GM12873 (cell line): ENCODE data around the gene GOLGA2.

ENCODE experiments used
- TF ChIP-seq, protein P1 (sequence below): IDR thresholded peaks from 2 replicates; pipeline ENCODE4 v1.5.1; 2012; ENCODE audit warnings: low read depth, mild to moderate bottlenecking, moderate library complexity, low read length, control low read depth; ENCODE audit not compliant: insufficient read depth; ENCODE audit errors: missing control alignments

Gene GOLGA2

DNA sequence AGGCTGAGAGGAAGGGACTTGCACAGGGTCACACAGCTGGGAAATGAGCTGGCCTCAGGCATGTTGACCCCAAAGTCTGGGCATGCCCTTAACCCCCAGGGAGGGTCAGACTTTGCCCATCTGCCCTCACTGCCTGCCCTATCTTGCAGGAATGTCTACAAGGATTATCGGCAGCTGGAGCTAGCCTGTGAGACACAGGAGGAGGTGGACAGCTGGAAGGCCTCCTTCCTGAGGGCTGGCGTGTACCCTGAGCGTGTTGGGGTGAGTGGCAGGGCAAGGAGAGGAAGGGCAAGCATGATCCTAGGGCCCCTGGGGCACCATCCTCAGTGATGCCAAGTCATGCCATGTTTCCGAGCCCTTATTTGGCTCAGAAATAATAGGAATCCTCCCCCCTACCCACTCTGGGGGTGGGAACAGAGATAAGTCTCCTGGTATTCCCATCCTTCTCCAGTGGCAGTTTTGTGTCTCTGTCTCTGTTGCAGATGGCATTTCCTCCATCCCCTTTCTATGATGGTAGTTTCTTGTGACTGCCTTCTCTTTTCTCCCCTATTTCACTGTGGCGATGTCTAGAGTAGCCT, 28.5 kb downstream of the GOLGA2 start:
- TF ChIP-seq, protein P1, sequence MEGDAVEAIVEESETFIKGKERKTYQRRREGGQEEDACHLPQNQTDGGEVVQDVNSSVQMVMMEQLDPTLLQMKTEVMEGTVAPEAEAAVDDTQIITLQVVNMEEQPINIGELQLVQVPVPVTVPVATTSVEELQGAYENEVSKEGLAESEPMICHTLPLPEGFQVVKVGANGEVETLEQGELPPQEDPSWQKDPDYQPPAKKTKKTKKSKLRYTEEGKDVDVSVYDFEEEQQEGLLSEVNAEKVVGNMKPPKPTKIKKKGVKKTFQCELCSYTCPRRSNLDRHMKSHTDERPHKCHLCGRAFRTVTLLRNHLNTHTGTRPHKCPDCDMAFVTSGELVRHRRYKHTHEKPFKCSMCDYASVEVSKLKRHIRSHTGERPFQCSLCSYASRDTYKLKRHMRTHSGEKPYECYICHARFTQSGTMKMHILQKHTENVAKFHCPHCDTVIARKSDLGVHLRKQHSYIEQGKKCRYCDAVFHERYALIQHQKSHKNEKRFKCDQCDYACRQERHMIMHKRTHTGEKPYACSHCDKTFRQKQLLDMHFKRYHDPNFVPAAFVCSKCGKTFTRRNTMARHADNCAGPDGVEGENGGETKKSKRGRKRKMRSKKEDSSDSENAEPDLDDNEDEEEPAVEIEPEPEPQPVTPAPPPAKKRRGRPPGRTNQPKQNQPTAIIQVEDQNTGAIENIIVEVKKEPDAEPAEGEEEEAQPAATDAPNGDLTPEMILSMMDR = no peak

DNA sequence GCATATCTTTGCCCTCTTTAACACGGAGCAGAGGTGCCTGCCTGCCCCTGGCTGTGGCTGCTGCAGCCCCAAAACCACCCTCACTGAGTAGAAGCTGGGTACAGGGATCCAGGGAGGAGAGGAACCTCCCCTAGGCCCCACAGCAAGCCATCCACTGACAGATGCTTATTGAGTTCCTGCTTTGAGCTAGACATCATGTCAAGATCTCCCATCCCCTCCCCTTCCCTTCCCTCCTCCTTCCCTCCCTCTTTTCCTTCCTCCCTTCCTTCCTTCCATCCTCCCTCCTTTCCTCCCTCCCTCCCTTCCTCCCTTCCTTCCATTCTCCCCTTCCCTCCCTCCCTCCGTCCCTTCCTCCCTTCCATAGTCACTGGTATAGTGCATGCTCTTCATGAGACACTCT, 29.3 kb downstream of the GOLGA2 start:
- TF ChIP-seq, protein P1 = no peak

DNA sequence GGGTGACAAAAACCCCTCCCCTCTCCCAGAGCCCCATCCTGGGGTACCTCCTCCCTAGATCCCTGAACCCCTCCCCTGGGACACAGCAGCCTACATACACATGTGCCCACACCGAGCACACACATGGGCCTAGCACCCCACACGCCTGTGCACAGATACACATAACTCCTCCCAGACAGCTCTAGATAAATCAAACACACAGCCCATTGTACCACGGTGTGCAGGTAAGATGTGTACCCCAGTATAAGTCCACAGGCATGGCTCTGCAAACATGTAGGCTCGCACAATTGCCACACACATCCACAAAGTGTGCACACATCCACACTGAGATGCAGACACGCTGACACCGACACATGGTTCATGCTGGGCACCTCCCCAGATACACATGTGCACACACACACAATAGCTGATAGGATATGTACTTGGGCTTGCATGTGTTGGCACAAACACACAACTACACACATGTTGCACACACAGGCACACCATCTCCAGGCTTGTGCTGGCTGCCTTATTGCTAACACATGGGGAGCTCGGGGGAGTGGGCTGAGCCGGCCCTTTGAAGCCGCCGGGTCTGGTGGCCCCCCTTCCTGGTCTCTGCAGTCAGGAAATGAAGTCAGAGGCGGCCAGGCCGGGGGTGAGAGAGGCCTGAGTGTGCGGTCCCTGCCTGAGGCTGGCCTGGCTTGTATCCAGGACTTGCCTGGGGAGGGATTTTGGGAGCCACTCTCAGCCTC, 30.2 kb downstream of the GOLGA2 start:
- TF ChIP-seq, protein P1 = no peak

DNA sequence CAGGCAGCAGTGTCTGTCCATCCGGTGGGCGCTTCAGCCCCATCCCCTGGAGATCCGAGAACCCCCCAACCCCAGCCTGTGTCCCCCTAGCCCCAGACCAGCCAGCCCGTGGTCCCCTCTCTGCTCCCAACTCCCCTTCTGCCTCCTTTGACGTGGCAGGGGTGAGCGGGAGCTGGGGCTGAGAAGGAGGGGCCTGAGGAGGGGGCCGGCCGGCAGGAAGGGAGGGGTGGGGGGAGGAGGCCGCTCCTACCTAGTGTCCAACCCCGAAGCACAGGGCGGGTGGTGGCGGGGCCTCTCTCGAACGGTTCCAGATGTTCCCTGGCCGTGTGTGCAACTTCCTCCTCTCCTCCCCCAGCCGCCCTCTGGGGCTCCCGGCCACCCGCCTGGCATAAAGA, 31.0 kb downstream of the GOLGA2 start:
- TF ChIP-seq, protein P1 = no peak

DNA sequence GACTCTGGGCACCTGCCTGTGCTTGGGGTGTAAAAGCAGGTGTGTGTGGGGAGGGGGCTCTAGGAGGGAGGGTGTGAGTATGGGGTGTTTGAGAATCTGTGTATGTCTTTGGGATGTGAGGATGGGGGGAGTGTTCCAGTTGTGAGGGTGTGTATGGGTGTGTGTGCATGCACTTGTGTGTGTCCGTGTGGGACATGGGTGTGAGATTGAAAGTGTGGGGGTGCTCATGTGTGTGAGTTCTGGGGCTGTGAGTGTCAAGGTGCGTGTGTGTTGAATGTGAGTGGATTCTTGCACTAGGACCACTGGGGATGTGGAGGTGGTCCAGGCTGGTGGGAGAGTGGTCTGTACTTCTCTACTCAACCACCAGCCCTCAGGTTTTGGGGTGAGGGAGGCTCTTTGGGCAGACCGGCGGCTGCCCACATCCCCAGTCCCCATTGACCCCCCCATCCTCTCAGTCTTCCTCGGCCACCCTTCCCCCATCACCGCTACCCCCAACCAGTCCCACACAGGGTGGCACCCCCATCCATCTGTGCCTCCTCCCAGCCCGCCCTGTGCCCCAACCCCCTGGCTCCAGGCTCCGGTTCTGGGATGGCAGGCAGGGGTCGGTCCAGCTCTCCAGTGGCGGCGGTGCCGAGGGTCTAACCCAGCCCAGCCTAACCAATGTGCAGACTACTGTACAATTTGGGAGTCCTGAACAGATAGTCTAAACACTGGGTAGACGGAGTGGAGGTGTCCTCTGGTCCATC, 31.5 kb downstream of the GOLGA2 start:
- TF ChIP-seq, protein P1 = no peak

DNA sequence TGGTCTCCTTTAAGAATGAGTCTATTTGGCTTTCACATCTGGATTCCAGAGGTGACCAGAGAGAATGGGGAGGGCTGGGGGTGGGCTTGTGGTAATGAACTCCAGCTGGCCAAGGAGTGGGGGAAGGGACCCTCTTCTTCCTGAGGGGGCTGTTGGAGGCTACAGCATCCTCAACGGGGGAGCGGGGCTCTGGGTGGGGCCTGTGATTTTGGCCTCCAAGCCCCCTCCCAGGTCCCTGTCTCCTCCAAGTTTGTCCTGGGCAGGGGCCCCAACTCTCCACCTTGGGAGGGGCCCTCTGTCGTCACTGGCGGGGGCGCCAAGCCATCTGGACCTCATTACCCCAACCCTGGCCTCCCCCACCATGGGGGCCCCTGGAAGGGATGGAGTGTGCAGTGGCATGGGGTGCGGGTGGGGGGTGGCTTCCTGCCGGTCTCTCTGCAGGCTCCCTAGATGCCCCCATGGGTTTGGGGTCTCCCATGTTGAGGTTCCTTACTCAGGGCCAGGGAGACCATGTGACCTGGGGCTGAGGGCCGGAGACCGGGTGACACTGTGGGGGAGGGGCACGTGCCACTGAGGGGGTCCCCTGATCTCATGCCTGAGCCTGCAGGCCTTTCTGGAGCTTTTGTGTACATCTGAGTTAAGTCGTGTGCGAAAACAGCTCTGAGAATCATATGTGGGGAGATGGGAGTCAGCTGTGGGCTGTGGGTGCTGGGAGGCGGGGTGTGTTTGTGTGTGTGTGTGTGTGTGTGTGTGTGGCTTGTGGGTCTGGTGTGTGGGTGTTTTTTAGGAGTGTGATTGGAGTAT, 32.4 kb downstream of the GOLGA2 start:
- TF ChIP-seq, protein P1 = no peak
